K562 (cell line): ENCODE measurements around the gene TMX4. TPM values are rescaled to one million over a fixed set of nuclear protein-coding genes. Genes with fewer than 3 reads are reported as not detected.

Experiments
- ATAC-seq: fragments of 200-7000 bp; cut with Tn5 transposase; 3 replicates; pipeline ENCODE4 v1.9.1; 2020; ENCODE audit warnings: moderate library complexity
- BruUV-seq: library from RNA; stranded (reverse); fragments of 400-500 nt; replicated peaks from 2 replicates; lab custom pipeline; 2021; lab: Mats Ljungman, UMichigan
- CTCF ChIA-PET: fragments of 300-600 bp; formaldehyde crosslinking; extraction: SDS; loops from one replicate; lab custom pipeline; 2021; ENCODE audit warnings: low intra/inter-chr PET ratio; lab: Yijun Ruan, JAX
- POLR2A ChIA-PET: fragments of 300-600, 350-650 bp; sonication (Branson Sonifier 250); formaldehyde crosslinking; extraction: SDS; loops from one replicate; lab custom pipeline; 2021; ENCODE audit warnings: antibody characterized with exemption, inconsistent platforms; lab: Yijun Ruan, JAX
- DNase-seq, 4 experiments: peaks; one replicate each; pipeline versions ENCODE4 v3.0.0 to v3.0.0-alpha.2; 2011 to 2018; ENCODE audit warnings: low spot score in 3 of 4, mixed read lengths in 3 of 4; ENCODE audit errors: extremely low read depth in 1 of 4
- FAIRE-seq: peaks from 2 replicates; lab custom pipeline; 2011; peaks lifted over from hg19 to GRCh38; lab: Jason Lieb, UNC
- H2AFZ ChIP-seq: 2 replicates; pipeline ENCODE4 v1.6.0; 2011; ENCODE audit warnings: low read depth, low read length, control low read depth, inconsistent platforms
- H3K27ac ChIP-seq: fragments of 200-600 bp; 3 replicates; pipeline ENCODE4 v1.8.0; 2011; ENCODE audit warnings: low read depth, mild to moderate bottlenecking, control low read depth, inconsistent platforms, low read length, moderate library complexity, mixed read lengths; ENCODE audit errors: extremely low read depth
- H3K27me3 ChIP-seq, 2 experiments: fragments of 300-600 bp in 1 of 2; 2 replicates in 1 of 2; 3 replicates in 1 of 2; pipeline versions ENCODE4 v1.6.0 to v1.8.0; 2011; ENCODE audit warnings: inconsistent platforms in 2 of 2, low read length in 2 of 2, mild to moderate bottlenecking in 1 of 2, mixed read lengths in 1 of 2, moderate library complexity in 1 of 2; ENCODE audit not compliant: control insufficient read depth in 2 of 2, insufficient read depth in 2 of 2
- H3K36me3 ChIP-seq: fragments of 300-600 bp; 3 replicates; pipeline ENCODE4 v1.8.0; 2011; ENCODE audit warnings: mild to moderate bottlenecking, low read length, inconsistent platforms; ENCODE audit not compliant: control insufficient read depth, insufficient read depth
- H3K4me1 ChIP-seq, 2 experiments: fragments of 200-600 bp in 1 of 2; replicated peaks in 1 of 2; 2 replicates in 1 of 2; 3 replicates in 1 of 2; pipeline versions ENCODE4 v1.5.1 to v1.8.0; 2011; ENCODE audit warnings: inconsistent platforms in 2 of 2, low read length in 2 of 2, mild to moderate bottlenecking in 1 of 2, mixed read lengths in 1 of 2, moderate library complexity in 1 of 2; ENCODE audit not compliant: control insufficient read depth in 2 of 2, insufficient read depth in 2 of 2
- H3K4me2 ChIP-seq: 2 replicates; pipeline ENCODE4 v1.6.1; 2011; ENCODE audit warnings: low read length, control low read depth, inconsistent platforms, mixed read lengths; ENCODE audit not compliant: insufficient read depth
- H3K4me3 ChIP-seq: fragments of 200-600 bp; sonication (generic), shearing (Covaris generic); 2 replicates; pipeline ENCODE4 v1.5.1; 2016; ENCODE audit warnings: control low read depth, inconsistent platforms
- H3K79me2 ChIP-seq: fragments of 200-600 bp; 3 replicates; pipeline ENCODE4 v1.8.0; 2011; ENCODE audit warnings: low read length, inconsistent platforms; ENCODE audit not compliant: control insufficient read depth, insufficient read depth
- H3K9ac ChIP-seq, 2 experiments: 2 replicates each; pipeline versions ENCODE4 v1.6.0 to v1.6.1; 2011; ENCODE audit warnings: low read depth in 2 of 2, low read length in 2 of 2, control low read depth in 1 of 2, inconsistent platforms in 1 of 2, mild to moderate bottlenecking in 1 of 2, mixed read lengths in 1 of 2; ENCODE audit not compliant: insufficient read depth in 1 of 2
- H3K9me1 ChIP-seq: one replicate; pipeline ENCODE4 v1.6.0; 2011; ENCODE audit warnings: inconsistent platforms, mild to moderate bottlenecking, low read length, moderate library complexity; ENCODE audit not compliant: control insufficient read depth, insufficient read depth
- H3K9me3 ChIP-seq: replicated peaks from 2 replicates; pipeline ENCODE4 v1.5.1; 2011; ENCODE audit warnings: low read depth, low read length, inconsistent platforms; ENCODE audit not compliant: control insufficient read depth, insufficient read depth
- H4K20me1 ChIP-seq: replicated peaks from 2 replicates; pipeline ENCODE4 v1.6.1; 2011; ENCODE audit warnings: low read length, inconsistent platforms, mixed read lengths; ENCODE audit not compliant: control insufficient read depth, insufficient read depth
- BRF2 ChIP-seq: IDR thresholded peaks from 3 replicates; pipeline ENCODE4 v1.6.1; 2011; ENCODE audit warnings: borderline replicate concordance, mild to moderate bottlenecking; ENCODE audit not compliant: insufficient read length, insufficient read depth
- CC2D1A ChIP-seq: fragments of 450-650 bp; IDR thresholded peaks from 2 replicates; pipeline ENCODE4 v1.6.1; 2017; ENCODE audit warnings: mild to moderate bottlenecking
- ESRRA ChIP-seq: fragments of 450-650 bp; IDR thresholded peaks from 2 replicates; pipeline ENCODE4 v1.6.1; 2014; ENCODE audit warnings: low read depth, mild to moderate bottlenecking, moderate library complexity, borderline replicate concordance
- FOXK2 ChIP-seq, 2 experiments: fragments of 450-650 bp; IDR thresholded peaks in 1 of 2; conservative IDR thresholded peaks in 1 of 2; 2 replicates each; pipeline ENCODE4 v1.6.1; 2016; ENCODE audit warnings: low read depth in 2 of 2, mild to moderate bottlenecking in 1 of 2
- HIVEP1 ChIP-seq: fragments of 250-450 bp; sonication (Bioruptor Pico); IDR thresholded peaks from 2 replicates; pipeline ENCODE4 v1.4.0; 2020; ENCODE audit warnings: mild to moderate bottlenecking
- HLTF ChIP-seq: fragments of 450-650 bp; IDR thresholded peaks from 2 replicates; pipeline ENCODE4 v1.6.1; 2016
- MAFF ChIP-seq: IDR thresholded peaks from 2 replicates; pipeline ENCODE4 v1.6.1; 2012; ENCODE audit warnings: low read length, improper control_type of control experiment
- NFIC ChIP-seq: fragments of 450-650 bp; IDR thresholded peaks from 2 replicates; pipeline ENCODE4 v1.6.1; 2017; ENCODE audit warnings: mild to moderate bottlenecking, inconsistent platforms
- PTTG1 ChIP-seq: fragments of 450-650 bp; IDR thresholded peaks from 2 replicates; pipeline ENCODE4 v1.6.1; 2016; ENCODE audit warnings: low read depth, mild to moderate bottlenecking, missing genetic modification characterization, missing compliant biosample characterization
- PURB ChIP-seq: sonication (generic); formaldehyde crosslinking; IDR thresholded peaks from 2 replicates; pipeline ENCODE4 v1.9.0; 2021; ENCODE audit warnings: low read depth, mild to moderate bottlenecking, missing genetic modification reagents
- STAT5A ChIP-seq: IDR thresholded peaks from 2 replicates; pipeline ENCODE4 v1.6.1; 2012; ENCODE audit warnings: low read length, inconsistent platforms, borderline replicate concordance
- USF2 ChIP-seq: sonication (generic); formaldehyde crosslinking; IDR thresholded peaks from 2 replicates; pipeline ENCODE4 v1.5.0; 2020; ENCODE audit warnings: missing genetic modification reagents
- ZBTB49 ChIP-seq: sonication (generic); formaldehyde crosslinking; IDR thresholded peaks from 2 replicates; pipeline ENCODE4 v1.8.0; 2022; ENCODE audit warnings: missing genetic modification reagents, mild to moderate bottlenecking, borderline replicate concordance
- ZNF165 ChIP-seq: fragments of 250-450 bp; sonication (Bioruptor Pico); IDR thresholded peaks from 2 replicates; pipeline ENCODE4 v1.4.0; 2020; ENCODE audit warnings: borderline replicate concordance
- ZNF347 ChIP-seq: fragments of 450-650 bp; formaldehyde crosslinking; IDR thresholded peaks from 2 replicates; pipeline ENCODE4 v1.4.0; 2020; ENCODE audit warnings: low read depth, mild to moderate bottlenecking, moderate library complexity
- ZNF79 ChIP-seq: fragments of 250-450 bp; sonication (Bioruptor Pico); IDR thresholded peaks from 2 replicates; pipeline ENCODE4 v1.4.0; 2020; ENCODE audit warnings: low read depth, mild to moderate bottlenecking, moderate library complexity
- WGBS: fragments of 100-300 bp; shearing (Covaris generic); methylation state at CpG from one replicate; pipeline ENCODE4 v1.1.6; 2016; ENCODE audit warnings: low coverage, mixed read lengths; ENCODE audit not compliant: insufficient coverage; ENCODE audit errors: missing lambda C conversion rate; 5-methylcytosine and 5-hydroxymethylcytosine counted together
- in situ Hi-C: fragments of 300-500 bp; cut with MboI; formaldehyde crosslinking; loops from 4 replicates; pipeline ENCODE4 v1.15.0; 2018; ENCODE audit warnings: inconsistent platforms, mixed read lengths
- intact Hi-C: fragments of 100-400 bp; cut with micrococcal nuclease; formaldehyde crosslinking; loops from 2 replicates; pipeline ENCODE4 v1.14.2; 2022
- polyA plus RNA-seq, 8 experiments: library from polyadenylated mRNA; depleted of rRNA in 4 of 8; stranded (reverse) in 5 of 8; unstranded in 3 of 8; fragments of >200 nt; fragmentation: Nextera tagmentation in 2 of 8; fragmentation: Illumina TruSeq in 1 of 8; extraction: Ambion mirVana in 2 of 8; extraction: Trizol in 1 of 8; gene quantifications; 2 replicates each; pipeline versions ENCODE4 v1.2.1 to v1.2.3, GENCODE V29; 2011 to 2014; ENCODE audit warnings: inconsistent platforms in 1 of 8, missing spikeins in 1 of 8
- total RNA-seq, 7 experiments: library from RNA; depleted of rRNA in 6 of 7; stranded (reverse); fragments of >200 nt in 6 of 7; fragmentation: Illumina TruSeq in 2 of 7; extraction: Trizol in 2 of 7; gene quantifications; 2 replicates each; pipeline versions ENCODE4 v1.2.1 to v1.2.3, GENCODE V29; 2011 to 2021; ENCODE audit warnings: low replicate concordance in 1 of 7

The TMX4 gene
- total and polyA plus RNA-seq, 9 of the 15 experiments (the other 6 are each of a cell fraction or from before 2014, with no cell fraction given): 4.4 to 19.3 (median 10.8) TPM

- H3K27me3 ChIP-seq: no peaks in the 10 kb centered on the region
- POLR2A ChIA-PET: no interaction called here
- TF ChIP-seq CC2D1A: no peak
- TF ChIP-seq STAT5A: no peak
- no peak for TF ChIP-seq USF2 (CRISPR knock-in tag)
- TF ChIP-seq HLTF: no peak
- TF ChIP-seq ZNF165 (CRISPR knock-in tag): no peak
- no peak for TF ChIP-seq ESRRA
- no peak for TF ChIP-seq PURB (CRISPR knock-in tag)
- TF ChIP-seq ZNF347 (CRISPR knock-in tag): no peak
- TF ChIP-seq ZNF79: no peak
- TF ChIP-seq BRF2: no peak
- no peak for TF ChIP-seq HIVEP1 (CRISPR knock-in tag)
- no peak for TF ChIP-seq ZBTB49 (CRISPR knock-in tag)
- no peak for TF ChIP-seq NFIC
- TF ChIP-seq MAFF: no peak
- TF ChIP-seq PTTG1: no peak
- TF ChIP-seq FOXK2 (conservative IDR thresholded peaks at IDR 0.05 in 1 of 2, IDR thresholded peaks at IDR 0.05 in 1 of 2; ENCODE audit: low read depth in 2 of 2): no peak
- H3K36me3 ChIP-seq: 0 out of 3 replicates have a peak, but pooled peaks cover 3% of the 10 kb centered on the region
- no peak for ATAC-seq
- H3K4me3 ChIP-seq: no peak overlapping the region
- no TSS peak for BruUV-seq
- WGBS: 69% methylated on average over 8 of the region's 9 CpGs
- no peaks in the 10 kb centered on the region for H3K79me2 ChIP-seq
- H3K4me2 ChIP-seq: no peak overlapping the region
- no peak for DNase-seq
- intact Hi-C loops (no loop called here), in situ Hi-C loops (no loop called here)
- no peaks in the 10 kb centered on the region for H3K9me1 ChIP-seq
- CTCF ChIA-PET: no interaction called here
- no peak overlapping the region for H3K27ac ChIP-seq
- no peak for FAIRE-seq
- H3K9ac ChIP-seq: no peak overlapping the region
- H4K20me1 ChIP-seq: no peaks in the 10 kb centered on the region
- H2AFZ ChIP-seq: no peak overlapping the region
- no peaks in the 10 kb centered on the region for H3K9me3 ChIP-seq
- no peaks in the 10 kb centered on the region for H3K4me1 ChIP-seq
These were observed 43.6 kb downstream of the TMX4 start for GRCh38 chr20:7975851-7976414.
